ENCODE results near the gene FAM83E.
"Not testable (repeated sequence)": the region's sequence is repeated elsewhere in the genome, so short reads cannot be mapped to it uniquely, and the experiment has no call there.

Gene FAM83E

GRCh38 chr19:48611872-48612271 lies 3.0 kb downstream of the FAM83E start:
- DNase-seq (ENCODE audit: low read depth in 2 of 2): no peak

- no peak for DNase-seq (ENCODE audit: low read depth in 2 of 2)
These were observed 5.2 kb downstream of the FAM83E start for GRCh38 chr19:48609571-48610108.

GRCh38 chr19:48608798-48609263 lies 6.0 kb downstream of the FAM83E start:
- DNase-seq (ENCODE audit: low read depth in 2 of 2): no peak

GRCh38 chr19:48607359-48607755 lies 7.5 kb downstream of the FAM83E start:
- DNase-seq (ENCODE audit: low read depth in 2 of 2): no peak

- no peak for DNase-seq (ENCODE audit: low read depth in 2 of 2)
These were observed 8.2 kb downstream of the FAM83E start, which contains the start of gene SPACA4 for GRCh38 chr19:48606463-48607358. Gene SPACA4 (plus strand): TSS chr19:48606742. CDS start chr19:48606979, 237 bp downstream.

- DNase-seq (ENCODE audit: low read depth in 2 of 2): no peak
These were observed 11.0 kb downstream of the FAM83E start for GRCh38 chr19:48603850-48604249.

- no peak for DNase-seq (ENCODE audit: low read depth in 2 of 2)
These were observed 11.4 kb downstream of the FAM83E start for GRCh38 chr19:48603449-48603848.

- no peak for DNase-seq (ENCODE audit: low read depth in 2 of 2)
These were observed 11.9 kb downstream of the FAM83E start for GRCh38 chr19:48603001-48603400.

GRCh38 chr19:48600679-48601417 lies 14.0 kb downstream of the FAM83E start:
- no peak for DNase-seq (ENCODE audit: low read depth in 2 of 2)

GRCh38 chr19:48598996-48599700 lies 15.7 kb downstream of the FAM83E start:
- no peak for DNase-seq (ENCODE audit: low read depth in 2 of 2)

- no peak for DNase-seq (ENCODE audit: low read depth in 2 of 2)
These were observed 18.0 kb downstream of the FAM83E start for GRCh38 chr19:48596679-48597465.

GRCh38 chr19:48596237-48596636 lies 18.6 kb downstream of the FAM83E start:
- no peak for DNase-seq (ENCODE audit: low read depth in 2 of 2)

GRCh38 chr19:48595833-48596232 lies 19.0 kb downstream of the FAM83E start:
- no peak for DNase-seq (ENCODE audit: low read depth in 2 of 2)

- no peak for DNase-seq (ENCODE audit: low read depth in 2 of 2)
These were observed 19.7 kb downstream of the FAM83E start for GRCh38 chr19:48595171-48595570.

- no peak for DNase-seq (ENCODE audit: low read depth in 2 of 2)
These were observed 23.9 kb downstream of the FAM83E start for GRCh38 chr19:48591021-48591420.

GRCh38 chr19:48588670-48589401 lies 26.0 kb downstream of the FAM83E start:
- peak; percentile 64 to 86 for DNase-seq (ENCODE audit: low read depth in 2 of 2)

GRCh38 chr19:48587387-48587786 lies 27.5 kb downstream of the FAM83E start:
- no peak for DNase-seq (ENCODE audit: low read depth in 2 of 2)

- DNase-seq (ENCODE audit: low read depth in 2 of 2): no peak
These were observed 32.7 kb downstream of the FAM83E start for GRCh38 chr19:48582168-48582567.

- no peak for DNase-seq (ENCODE audit: low read depth in 2 of 2)
These were observed 36.0 kb downstream of the FAM83E start for GRCh38 chr19:48578891-48579290.

- DNase-seq (ENCODE audit: low read depth in 2 of 2): not testable (repeated sequence)
These were observed 37.0 kb downstream of the FAM83E start for GRCh38 chr19:48577908-48578307.

Data from stimulated activated CD4-positive, alpha-beta T cell treated with anti-CD3 and anti-CD28 coated beads, Interleukin-12 subunit alpha, Interleukin-12 subunit beta, amount 100 ng/mL, for 24 hours (primary cell).